ENCODE results near the gene HOXB5.

Gene HOXB5

GRCh38 chr17:48610282-48611211 is 17.0 kb upstream of the HOXB5 start, which contains the start of gene HOXB7 (continued):
- TF ChIP-seq ZBTB11 (tag by site-specific recombination; conservative IDR thresholded peaks at IDR 0.05; ENCODE audit: low read depth): peak; percentile 70
- TF ChIP-seq ZBTB6 (tag by site-specific recombination; IDR thresholded peaks at IDR 0.05): peak; percentile 91
- peak; percentile 74 for TF ChIP-seq ZFHX2 (tag by site-specific recombination; conservative IDR thresholded peaks at IDR 0.05)
- no peak for TF ChIP-seq ZNF664 (tag by site-specific recombination; IDR thresholded peaks at IDR 0.05)
- 0 out of 2 replicates have a peak, but pooled peaks have one; percentile 20 for TF ChIP-seq ZSCAN4 (tag by site-specific recombination; IDR thresholded peaks at IDR 0.05)
- no peak for TF ChIP-seq ZNF645 (tag by site-specific recombination; IDR thresholded peaks at IDR 0.05)
- TF ChIP-seq ZNF777 (tag by site-specific recombination; IDR thresholded peaks at IDR 0.05; ENCODE audit: borderline replicate concordance): no peak
- TF ChIP-seq ZNF10 (tag by site-specific recombination; IDR thresholded peaks at IDR 0.05): peak; percentile 28; the same call in 1 of the 2 replicates
- TF ChIP-seq GLIS2 (tag by site-specific recombination; IDR thresholded peaks at IDR 0.05): peak; percentile 46; the same call in 1 of the 2 replicates
- no peak for TF ChIP-seq ZNF514 (tag by site-specific recombination; IDR thresholded peaks at IDR 0.05)
- TF ChIP-seq CTCF (tag by site-specific recombination; IDR thresholded peaks at IDR 0.05): 0 out of 2 replicates have a peak, but pooled peaks have one; percentile 18
- peak; percentile 97 for TF ChIP-seq ZNF335 (tag by site-specific recombination; conservative IDR thresholded peaks at IDR 0.05)
- no peak for TF ChIP-seq ZNF133 (tag by site-specific recombination; IDR thresholded peaks at IDR 0.05)
- no peak for TF ChIP-seq ZBTB1 (tag by site-specific recombination; IDR thresholded peaks at IDR 0.05)
- TF ChIP-seq ZSCAN30 (tag by site-specific recombination; IDR thresholded peaks at IDR 0.05): peak; percentile 57; the same call in 1 of the 2 replicates
- TF ChIP-seq ZNF394 (tag by site-specific recombination; IDR thresholded peaks at IDR 0.05; ENCODE audit: borderline replicate concordance): no peak; the same call in 1 of the 2 replicates
- no peak for TF ChIP-seq RBAK (tag by site-specific recombination; IDR thresholded peaks at IDR 0.05)
- TF ChIP-seq ZNF280C (tag by site-specific recombination; IDR thresholded peaks at IDR 0.05): no peak
- no peak for TF ChIP-seq ZSCAN16 (tag by site-specific recombination; IDR thresholded peaks at IDR 0.05)
- TF ChIP-seq ZIC2 (tag by site-specific recombination; IDR thresholded peaks at IDR 0.05): peak; percentile 98
- TF ChIP-seq ZFP37 (tag by site-specific recombination; IDR thresholded peaks at IDR 0.05): peak; percentile 77; the same call in 1 of the 2 replicates
- TF ChIP-seq KLF10 (tag by site-specific recombination; IDR thresholded peaks at IDR 0.05): peak; percentile 36; the same call in 1 of the 2 replicates
- no peak for TF ChIP-seq ZNF830 (tag by site-specific recombination; IDR thresholded peaks at IDR 0.05; ENCODE audit: low read depth)
- TF ChIP-seq ZNF639 (tag by site-specific recombination; IDR thresholded peaks at IDR 0.05): no peak
- no peak for TF ChIP-seq ZNF558 (tag by site-specific recombination; IDR thresholded peaks at IDR 0.05)
- peak; percentile 69 for TF ChIP-seq EGR2 (tag by site-specific recombination; IDR thresholded peaks at IDR 0.05; ENCODE audit: low read depth)
